ENCODE measurements around the gene CCDC184.

The CCDC184 gene

DNA sequence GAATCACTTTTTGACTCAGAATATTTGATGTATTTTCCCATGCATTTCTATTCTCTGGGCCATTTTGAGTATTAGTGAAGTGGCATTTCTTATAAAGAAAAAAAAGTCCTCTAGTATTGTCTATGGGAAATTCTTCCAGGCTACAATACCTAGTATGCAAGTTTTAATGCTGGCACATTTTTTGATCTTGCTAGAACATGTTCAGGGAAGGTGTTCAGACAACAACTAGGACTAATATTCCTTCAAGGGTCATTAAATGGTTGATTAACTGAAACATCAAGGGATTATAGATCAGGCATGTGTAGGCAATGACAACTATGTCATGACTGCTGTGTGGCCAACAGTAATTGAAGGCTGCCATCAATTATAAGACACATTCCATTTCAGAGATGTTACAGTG, 7.7 kb downstream of the CCDC184 start:
- Histone ChIP-seq H2AFZ (ENCODE audit: low read depth, low read length, severe bottlenecking) (no peak overlapping the region), H3K36me3 (ENCODE audit: low read length) (no peaks in the 10 kb centered on the region), H3K4me2 (ENCODE audit: low read depth, low read length, poor library complexity, severe bottlenecking) (no peak overlapping the region), H3F3A (ENCODE audit: insufficient read depth) (no peaks in the 10 kb centered on the region), H3K4me3 (ENCODE audit: insufficient read depth, low read length, poor library complexity, severe bottlenecking) (no peak overlapping the region), H4K20me1 (ENCODE audit: low read depth, low read length) (no peaks in the 10 kb centered on the region), H3K9me3 (ENCODE audit: insufficient read depth, low read length) (no peaks in the 10 kb centered on the region), H3K79me2 (ENCODE audit: insufficient read depth, low read length) (no peaks in the 10 kb centered on the region), H3K9me2 (replicated peaks; ENCODE audit: insufficient read depth, low read length) (no peaks in the 10 kb centered on the region), H3K27ac (ENCODE audit: low read depth, low read length) (no peak overlapping the region), H3K27me3 (ENCODE audit: low read length) (no peaks in the 10 kb centered on the region), H3K9ac (ENCODE audit: low read length) (no peak overlapping the region)
- TF ChIP-seq, protein P1, sequence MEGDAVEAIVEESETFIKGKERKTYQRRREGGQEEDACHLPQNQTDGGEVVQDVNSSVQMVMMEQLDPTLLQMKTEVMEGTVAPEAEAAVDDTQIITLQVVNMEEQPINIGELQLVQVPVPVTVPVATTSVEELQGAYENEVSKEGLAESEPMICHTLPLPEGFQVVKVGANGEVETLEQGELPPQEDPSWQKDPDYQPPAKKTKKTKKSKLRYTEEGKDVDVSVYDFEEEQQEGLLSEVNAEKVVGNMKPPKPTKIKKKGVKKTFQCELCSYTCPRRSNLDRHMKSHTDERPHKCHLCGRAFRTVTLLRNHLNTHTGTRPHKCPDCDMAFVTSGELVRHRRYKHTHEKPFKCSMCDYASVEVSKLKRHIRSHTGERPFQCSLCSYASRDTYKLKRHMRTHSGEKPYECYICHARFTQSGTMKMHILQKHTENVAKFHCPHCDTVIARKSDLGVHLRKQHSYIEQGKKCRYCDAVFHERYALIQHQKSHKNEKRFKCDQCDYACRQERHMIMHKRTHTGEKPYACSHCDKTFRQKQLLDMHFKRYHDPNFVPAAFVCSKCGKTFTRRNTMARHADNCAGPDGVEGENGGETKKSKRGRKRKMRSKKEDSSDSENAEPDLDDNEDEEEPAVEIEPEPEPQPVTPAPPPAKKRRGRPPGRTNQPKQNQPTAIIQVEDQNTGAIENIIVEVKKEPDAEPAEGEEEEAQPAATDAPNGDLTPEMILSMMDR (IDR thresholded peaks at IDR 0.05; ENCODE audit: insufficient read depth, low read length, poor library complexity, severe bottlenecking): no peak
- no peak for TF ChIP-seq EZH2phosphoT487 (conservative IDR thresholded peaks at IDR 0.05; ENCODE audit: low read length)

DNA sequence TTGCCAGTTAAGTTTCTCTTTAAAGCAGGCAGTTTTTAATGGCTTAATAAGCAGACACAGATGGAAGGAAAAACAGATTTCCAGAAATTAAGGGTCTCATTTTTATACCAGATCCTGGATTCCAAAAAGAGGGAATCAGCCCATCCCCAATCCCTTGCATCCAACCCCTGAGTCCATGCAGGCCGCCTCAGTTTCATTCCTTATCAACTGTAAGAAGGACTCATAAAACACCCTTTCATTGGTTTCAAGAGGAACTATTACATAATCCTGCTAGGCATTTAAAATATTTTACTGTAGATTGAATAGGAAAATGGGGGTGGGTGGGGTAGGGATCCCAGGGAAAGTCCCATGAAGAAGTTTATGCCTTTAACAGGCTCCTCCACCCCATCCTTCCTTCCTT, 9.4 kb downstream of the CCDC184 start:
- H3K4me2 ChIP-seq (ENCODE audit: low read depth, low read length, poor library complexity, severe bottlenecking): no peak overlapping the region
- no peaks in the 10 kb centered on the region for H3K27me3 ChIP-seq (ENCODE audit: low read length)
- no peak overlapping the region for H3K9ac ChIP-seq (ENCODE audit: low read length)
- no peaks in the 10 kb centered on the region for H4K20me1 ChIP-seq (ENCODE audit: low read depth, low read length)
- no peak overlapping the region for H3K4me3 ChIP-seq (ENCODE audit: insufficient read depth, low read length, poor library complexity, severe bottlenecking)
- no peaks in the 10 kb centered on the region for H3F3A ChIP-seq (ENCODE audit: insufficient read depth)
- no peak overlapping the region for H2AFZ ChIP-seq (ENCODE audit: low read depth, low read length, severe bottlenecking)
- no peak for TF ChIP-seq EZH2phosphoT487 (conservative IDR thresholded peaks at IDR 0.05; ENCODE audit: low read length)
- TF ChIP-seq, protein P1 (IDR thresholded peaks at IDR 0.05; ENCODE audit: insufficient read depth, low read length, poor library complexity, severe bottlenecking): no peak
- H3K79me2 ChIP-seq (ENCODE audit: insufficient read depth, low read length): no peaks in the 10 kb centered on the region
- no peaks in the 10 kb centered on the region for H3K9me2 ChIP-seq (replicated peaks; ENCODE audit: insufficient read depth, low read length)
- H3K9me3 ChIP-seq (ENCODE audit: insufficient read depth, low read length): no peaks in the 10 kb centered on the region
- H3K27ac ChIP-seq (ENCODE audit: low read depth, low read length): no peak overlapping the region
- H3K36me3 ChIP-seq (ENCODE audit: low read length): no peaks in the 10 kb centered on the region

DNA sequence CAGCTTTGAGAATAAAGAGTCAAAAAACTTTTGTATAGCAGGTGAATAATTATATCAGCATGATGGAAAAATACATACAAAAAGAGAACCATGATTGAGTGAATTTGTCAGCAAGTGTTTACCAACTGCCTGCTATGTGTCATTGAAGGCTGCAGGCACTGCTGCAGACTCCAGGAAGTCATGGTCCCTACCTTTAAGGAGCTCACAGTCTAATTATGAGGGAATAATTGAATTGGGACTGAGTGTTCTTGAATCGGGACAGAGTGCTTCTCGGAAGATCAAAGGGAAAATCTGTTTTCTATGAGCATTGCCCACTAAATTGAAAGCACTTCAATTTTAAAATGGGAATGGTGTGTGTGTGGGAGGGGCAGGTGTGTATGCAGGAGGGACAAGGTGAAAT, 10.2 kb downstream of the CCDC184 start:
- H3K4me3 ChIP-seq (ENCODE audit: insufficient read depth, low read length, poor library complexity, severe bottlenecking): no peak overlapping the region
- H3K79me2 ChIP-seq (ENCODE audit: insufficient read depth, low read length): no peaks in the 10 kb centered on the region
- no peaks in the 10 kb centered on the region for H4K20me1 ChIP-seq (ENCODE audit: low read depth, low read length)
- no peak overlapping the region for H2AFZ ChIP-seq (ENCODE audit: low read depth, low read length, severe bottlenecking)
- H3K4me2 ChIP-seq (ENCODE audit: low read depth, low read length, poor library complexity, severe bottlenecking): no peak overlapping the region
- no peaks in the 10 kb centered on the region for H3F3A ChIP-seq (ENCODE audit: insufficient read depth)
- no peak overlapping the region for H3K27ac ChIP-seq (ENCODE audit: low read depth, low read length)
- H3K9ac ChIP-seq (ENCODE audit: low read length): no peak overlapping the region
- TF ChIP-seq, protein P1 (IDR thresholded peaks at IDR 0.05; ENCODE audit: insufficient read depth, low read length, poor library complexity, severe bottlenecking): no peak
- no peak for TF ChIP-seq EZH2phosphoT487 (conservative IDR thresholded peaks at IDR 0.05; ENCODE audit: low read length)
- H3K27me3 ChIP-seq (ENCODE audit: low read length): no peaks in the 10 kb centered on the region
- H3K36me3 ChIP-seq (ENCODE audit: low read length): no peaks in the 10 kb centered on the region
- H3K9me3 ChIP-seq (ENCODE audit: insufficient read depth, low read length): no peaks in the 10 kb centered on the region
- H3K9me2 ChIP-seq (replicated peaks; ENCODE audit: insufficient read depth, low read length): no peaks in the 10 kb centered on the region

Measured in SU-DHL-6 (cell line).